ENCODE data around the gene PRR5. TPM values are rescaled to one million over a fixed set of nuclear protein-coding genes. Genes with fewer than 3 reads are reported as not detected.
A peak's percentile ranks its signal among the peaks of the same experiment; 100 is the strongest.
"Not testable (repeated sequence)": the region's sequence is repeated elsewhere in the genome, so short reads cannot be mapped to it uniquely, and the experiment has no call there.

Gene PRR5
- total RNA-seq, 1 donor from 2014 or later = 12.4 TPM

DNA sequence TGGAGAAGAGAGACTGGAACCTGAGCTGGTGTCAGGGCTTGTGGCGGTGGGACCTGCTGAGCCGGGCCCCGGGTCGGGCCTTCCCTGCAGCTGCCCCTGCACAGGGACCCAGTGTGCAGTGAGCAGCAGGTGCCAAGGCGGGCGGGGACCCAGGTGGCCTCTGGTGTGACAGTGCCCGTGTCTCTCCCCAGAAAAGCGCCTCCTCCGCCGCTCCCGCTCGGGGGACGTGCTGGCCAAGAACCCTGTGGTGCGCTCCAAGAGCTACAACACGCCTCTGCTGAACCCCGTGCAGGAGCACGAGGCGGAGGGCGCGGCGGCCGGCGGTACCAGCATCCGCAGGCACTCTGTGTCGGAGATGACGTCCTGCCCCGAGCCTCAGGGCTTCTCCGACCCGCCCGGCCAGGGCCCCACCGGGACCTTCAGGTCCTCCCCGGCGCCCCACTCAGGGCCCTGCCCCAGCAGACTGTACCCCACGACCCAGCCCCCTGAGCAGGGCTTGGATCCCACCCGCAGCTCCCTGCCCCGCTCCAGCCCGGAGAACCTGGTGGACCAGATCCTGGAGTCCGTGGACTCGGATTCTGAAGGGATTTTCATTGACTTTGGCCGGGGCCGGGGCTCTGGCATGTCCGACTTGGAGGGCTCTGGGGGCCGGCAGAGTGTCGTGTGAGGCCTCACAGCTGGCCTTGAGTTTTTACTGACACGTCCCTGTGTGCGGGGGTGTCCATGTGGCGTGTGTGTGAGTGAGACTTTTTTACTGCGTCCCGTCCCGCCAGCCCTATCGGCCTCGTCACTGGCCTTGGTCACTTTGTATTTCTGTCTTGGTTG, 34.8 kb downstream of the PRR5 start:
- DNase-seq = no peak

DNA sequence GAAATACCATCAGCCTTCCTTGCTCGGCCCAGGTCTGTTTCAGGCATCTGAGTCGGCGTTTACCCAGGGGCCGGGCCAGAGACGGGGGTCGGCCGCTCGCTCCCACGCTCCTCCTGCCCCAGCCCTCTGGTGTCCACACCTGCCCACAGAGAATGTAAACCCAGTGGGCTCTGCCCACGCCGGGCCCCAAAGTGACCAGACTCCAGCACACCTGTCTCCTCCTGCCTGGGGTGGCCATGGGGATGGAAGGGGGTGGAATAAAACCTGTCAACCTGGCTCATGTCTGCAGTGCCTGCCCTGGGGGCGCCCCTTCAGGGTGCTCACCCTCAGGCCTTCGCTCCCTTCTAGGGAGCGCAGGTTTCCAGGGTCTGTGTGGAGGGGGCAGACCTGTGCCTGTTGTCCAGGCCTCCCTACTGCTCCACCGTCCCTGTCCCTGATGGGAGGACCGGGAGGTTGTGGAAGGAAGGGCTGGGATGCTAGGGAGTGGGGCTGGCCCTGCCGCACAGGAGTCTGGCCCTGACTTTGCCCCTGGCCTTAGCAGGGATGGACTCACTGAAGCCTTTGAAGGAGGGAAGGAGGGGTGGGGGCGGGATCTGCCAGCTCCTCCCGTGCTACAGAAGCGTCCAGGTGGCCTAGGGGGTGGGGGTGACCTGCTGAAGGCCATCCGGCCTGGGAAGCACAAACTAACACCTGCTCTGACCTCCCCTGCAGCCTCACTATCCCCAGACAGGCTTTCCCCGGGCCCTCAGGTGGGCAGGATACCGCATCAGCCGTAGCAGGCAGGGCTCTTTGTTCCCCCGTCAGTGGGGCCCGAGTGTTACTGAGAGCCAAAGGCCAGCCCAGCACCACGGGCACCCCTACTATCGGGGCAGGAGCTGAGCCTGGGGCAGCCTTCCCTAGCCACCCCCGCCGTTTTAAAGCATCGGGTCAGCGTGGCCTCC, 35.7 kb downstream of the PRR5 start:
- DNase-seq = no peak

DNA sequence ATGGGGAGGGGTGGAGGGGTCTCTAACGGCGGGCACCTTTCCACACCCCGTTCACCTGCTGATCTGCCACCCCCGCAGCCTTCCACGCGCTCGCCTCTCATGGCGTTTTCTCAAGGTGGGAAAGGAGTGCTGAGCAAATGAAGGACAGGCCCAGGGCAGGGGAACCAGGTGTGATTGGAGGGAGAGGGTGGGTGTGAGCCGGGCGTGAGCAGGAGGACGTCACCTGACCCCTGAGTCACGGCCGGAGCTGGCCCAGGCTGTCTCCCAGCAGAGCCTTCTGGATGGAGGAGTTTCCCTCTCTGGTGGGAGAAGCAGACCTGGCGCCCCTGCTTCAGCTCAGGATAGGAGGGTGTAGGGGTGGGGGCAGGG, 36.3 kb downstream of the PRR5 start:
- DNase-seq = no peak

DNA sequence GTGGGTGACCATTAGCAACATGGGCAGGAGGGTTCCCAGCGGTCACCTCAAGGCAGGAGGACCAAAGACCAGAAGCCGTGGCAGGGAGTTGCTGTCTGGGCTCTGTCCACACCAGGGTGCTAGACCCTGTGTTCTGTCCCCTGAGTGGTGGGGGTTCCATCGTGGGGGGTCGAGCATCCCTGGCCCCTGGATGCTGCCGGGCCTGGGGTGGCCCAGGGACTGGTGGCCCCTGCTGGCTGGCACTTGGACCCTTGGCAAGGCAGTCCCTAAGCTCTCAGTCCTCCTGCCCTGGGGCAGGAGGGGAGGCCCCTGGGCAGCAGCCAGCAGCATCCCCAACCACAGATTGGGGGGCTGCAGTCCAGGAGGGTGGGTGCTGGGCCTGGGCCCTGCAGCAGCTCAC, 37.0 kb downstream of the PRR5 start:
- DNase-seq = no peak

DNA sequence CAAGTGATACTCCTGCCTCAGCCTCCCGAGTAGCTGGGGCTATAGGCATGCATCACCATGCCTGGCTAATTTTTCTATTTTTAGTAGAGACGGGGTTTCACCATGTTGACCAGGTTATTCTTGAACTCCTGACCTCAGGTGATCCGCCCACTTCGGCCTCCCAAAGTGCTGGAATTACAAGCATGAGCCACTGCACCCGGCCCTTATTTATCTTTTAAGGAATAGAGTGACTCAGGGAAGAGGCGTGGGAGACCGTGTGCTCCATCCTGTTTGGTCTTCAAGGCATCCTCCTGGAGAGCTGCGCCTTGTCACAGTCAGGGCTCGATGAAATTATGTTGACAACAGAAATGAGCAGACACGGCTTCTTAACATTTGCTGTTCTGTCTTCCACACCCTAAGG, 37.7 kb downstream of the PRR5 start:
- not testable (repeated sequence) for DNase-seq

DNA sequence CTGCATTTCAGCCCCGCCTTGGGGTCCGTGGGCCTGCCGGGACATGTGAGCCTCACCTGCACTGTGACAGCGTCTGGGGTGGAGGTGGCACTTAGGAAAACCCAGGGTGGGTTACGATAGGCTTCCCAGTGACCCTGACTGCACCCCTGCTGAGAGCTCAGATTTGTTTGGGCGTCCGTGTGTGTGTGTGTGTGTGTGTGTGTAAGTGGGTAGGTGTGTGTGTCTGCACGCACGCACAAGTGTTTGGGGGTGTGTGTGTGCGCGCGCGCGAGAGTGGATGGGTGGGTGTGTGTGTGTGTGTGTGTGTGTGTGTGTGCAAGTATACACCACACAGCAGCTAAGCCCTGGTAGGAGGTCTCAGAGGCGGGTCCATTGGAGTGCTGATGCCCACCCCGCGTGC, 38.3 kb downstream of the PRR5 start:
- DNase-seq = no peak

DNA sequence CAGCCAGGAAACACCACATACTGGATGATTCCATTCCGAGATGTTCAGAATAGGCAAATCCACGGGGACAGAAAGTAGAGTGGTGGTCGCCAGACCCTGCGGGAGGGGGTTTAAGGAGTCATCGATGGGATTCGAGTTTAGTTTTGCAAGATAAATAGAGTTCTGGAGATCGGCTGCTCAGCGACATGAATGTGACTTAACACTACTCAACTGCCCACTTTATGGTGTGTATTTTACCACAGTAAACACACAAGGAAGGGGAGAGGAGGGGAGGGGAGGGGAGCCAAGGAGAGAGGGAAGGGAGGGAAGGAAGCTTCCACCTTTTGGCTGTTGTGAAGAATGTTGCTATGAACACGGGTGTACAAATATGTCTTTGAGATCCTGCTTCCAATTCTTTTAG, 39.9 kb downstream of the PRR5 start:
- no peak for DNase-seq

DNA sequence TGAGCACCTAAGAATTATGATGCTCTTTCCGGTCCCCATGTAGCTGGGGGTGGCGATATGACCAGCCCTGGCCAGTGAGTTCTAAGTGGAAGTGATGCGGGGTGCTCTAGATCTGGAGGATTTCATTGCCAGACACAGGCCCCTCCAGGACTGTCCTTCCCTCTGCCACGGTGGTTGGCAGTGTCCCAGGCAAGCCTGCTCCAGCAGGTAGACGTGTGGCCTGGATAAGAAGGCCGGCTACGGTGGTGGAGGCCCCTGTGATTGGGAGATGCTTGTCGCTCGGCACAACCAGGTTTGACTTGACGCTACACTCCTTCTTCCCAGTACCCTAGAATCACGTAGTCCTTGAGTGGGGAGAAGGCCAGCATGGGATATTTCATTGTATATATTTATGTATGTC, 41.2 kb downstream of the PRR5 start:
- no peak for DNase-seq

DNA sequence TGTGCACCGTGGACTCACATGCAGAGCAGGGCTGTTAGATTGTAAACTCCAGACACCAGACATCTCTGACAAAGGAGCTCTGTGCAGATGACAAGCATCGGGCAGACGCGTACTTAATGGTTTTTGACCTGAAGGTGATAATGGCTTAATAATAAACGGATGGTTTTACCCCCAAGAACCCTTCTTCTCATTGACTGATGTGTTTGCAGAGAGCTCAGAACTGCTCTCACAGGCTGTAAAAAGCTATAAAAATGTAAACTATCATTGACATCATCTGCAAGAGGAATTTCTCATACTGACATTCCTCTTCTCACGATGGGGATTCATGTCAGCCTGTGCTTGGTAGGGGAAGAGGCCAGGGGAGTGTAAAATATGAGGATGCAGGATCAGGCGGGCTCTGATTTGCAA, 41.8 kb downstream of the PRR5 start:
- DNase-seq = no peak

DNA sequence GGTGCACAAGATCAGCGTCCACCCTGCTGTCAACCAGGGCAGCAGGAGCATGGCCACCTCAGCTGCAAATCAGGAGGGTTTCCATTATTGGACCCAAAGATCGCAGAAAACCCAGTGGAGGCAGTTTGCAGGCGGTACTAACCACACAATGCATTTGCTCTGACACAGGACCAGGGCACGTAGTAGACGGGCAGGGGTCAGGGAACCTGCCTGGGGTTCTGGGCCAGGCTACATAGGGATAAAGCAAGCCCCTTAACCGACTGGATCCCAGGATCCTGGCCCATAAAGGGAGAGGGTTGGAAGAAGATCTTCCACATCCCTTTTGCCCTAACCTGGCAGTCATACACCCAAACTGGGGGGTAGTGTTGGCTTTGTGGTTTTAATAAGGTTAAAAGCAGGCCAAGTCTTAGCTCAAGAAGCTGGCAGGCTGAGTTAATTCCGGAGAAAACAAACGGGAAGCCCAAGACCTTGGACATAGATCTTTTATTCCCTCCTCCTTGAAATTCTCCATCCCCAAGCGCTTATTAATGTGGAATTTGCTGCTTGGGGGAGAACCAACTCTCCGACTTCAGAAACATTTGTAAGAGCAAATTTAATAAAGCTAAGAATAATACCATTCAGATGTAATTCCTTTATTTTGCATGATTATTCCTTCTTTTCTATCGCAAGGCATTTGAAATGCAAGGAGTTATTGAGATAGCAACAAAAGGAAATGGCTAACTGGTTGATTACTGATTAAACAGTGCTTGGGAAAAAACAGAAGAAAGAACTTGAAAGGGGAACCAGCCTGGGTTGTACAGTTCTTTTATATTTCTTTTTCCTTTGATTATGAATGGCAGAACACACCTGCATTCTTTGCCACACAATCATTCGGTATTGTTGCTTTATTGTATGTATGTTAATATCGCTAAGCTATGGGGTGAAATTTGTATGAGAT, 44.1 kb downstream of the PRR5 start:
- DNase-seq = no peak

DNA sequence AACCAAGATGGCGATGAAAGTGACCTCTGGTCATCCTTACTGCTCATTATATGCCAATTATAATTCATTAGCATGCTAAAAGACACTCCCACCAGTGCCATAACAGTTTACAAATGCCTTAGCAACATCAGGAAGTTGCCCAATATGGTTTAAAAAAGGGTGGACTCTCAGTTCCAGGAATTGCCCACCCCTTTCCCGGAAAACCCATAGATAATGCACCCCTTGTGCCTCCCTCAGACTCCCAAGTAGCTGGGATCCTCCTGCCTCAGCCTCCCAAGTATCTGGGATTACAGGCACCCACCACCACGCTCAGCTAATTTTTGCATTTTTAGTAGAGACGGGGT, 45.8 kb downstream of the PRR5 start:
- not testable (repeated sequence) for DNase-seq

DNA sequence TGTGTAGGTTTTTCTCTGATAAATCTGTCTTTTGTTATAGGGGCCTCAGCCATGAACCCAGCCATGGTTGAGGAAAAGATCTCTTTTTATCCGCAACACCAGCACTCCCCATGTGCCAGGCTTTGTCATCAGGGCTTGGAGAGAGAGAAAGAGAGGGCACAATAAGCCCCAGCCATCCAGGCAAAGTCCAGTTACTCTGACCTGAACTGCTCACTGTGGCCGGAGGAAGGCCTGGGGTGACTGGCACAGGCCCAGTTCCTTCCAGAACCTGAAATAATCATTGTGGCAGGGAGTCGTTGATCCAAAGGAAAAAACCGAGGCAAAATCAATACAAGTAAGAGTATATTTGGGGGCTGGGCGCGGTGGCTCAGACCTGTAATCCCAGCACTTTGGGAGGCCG, 46.5 kb downstream of the PRR5 start:
- DNase-seq = no peak

DNA sequence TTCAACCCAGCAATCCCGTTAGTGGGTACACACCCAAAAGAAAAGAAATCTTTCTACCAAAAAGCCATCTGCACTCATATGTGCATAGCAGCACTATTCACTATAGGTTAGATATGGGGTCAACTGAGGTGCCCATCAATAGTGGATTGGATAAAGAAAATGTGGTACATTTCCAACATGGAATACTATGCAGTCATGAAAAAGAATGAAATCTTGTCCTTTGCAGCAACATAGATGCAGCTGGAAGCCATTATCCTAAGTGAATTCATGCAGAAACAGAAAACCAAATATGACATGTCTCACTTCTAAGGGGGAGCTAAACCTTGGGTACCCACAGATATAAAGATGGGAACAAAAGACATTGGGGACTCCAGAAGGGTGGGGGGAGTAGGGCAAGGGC, 48.5 kb downstream of the PRR5 start:
- DNase-seq = no peak

DNA sequence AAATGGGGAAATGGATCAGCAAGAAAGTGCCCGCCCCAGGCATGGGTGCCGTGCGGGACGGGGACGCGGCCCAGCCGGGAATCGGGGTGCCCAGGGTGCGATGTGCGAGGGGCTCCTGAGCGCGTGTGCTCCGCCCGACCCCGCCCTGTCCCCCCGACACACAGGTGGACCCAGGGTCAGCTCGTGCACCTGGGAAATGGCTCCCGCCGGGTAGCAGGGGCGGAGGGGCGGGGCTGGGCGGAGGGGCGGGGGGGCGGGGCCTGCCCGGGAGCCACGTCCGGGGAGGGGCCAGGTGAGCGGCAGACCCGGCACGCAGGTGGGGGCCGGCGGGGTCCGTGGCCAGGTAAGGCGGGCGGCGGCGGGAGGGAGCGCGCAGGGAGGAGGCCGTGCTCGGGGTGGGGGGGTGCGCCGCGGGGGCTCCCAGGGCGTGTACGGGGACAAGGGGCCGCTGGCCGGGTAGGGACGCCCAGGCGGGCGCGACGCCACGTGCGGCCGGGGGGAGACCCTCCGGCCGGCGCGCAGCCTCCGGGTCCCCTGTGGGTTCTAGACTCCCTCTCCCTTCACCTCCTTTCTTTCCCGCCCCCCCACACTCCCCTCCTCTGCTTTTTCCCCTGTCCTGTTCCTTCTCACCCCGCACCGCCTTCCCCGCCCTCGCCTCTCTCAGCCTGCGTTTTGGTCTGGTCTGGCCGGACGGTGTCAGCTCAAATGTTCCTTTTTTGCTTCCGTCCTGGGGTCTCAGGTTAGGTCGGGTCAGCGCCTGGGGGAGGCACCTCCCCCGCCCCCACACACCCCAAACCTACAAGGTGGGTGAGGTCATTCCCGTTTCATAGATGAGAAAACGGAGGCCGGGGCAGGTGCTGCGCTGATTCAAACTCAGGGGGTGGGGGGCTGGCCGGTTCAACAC, 50.5 kb downstream of the PRR5 start, which contains the start of gene ARHGAP8:
ARHGAP8 (plus strand) TSS at position 291 of the 904 bp plus-strand sequence. CDS start 33,953 bp downstream, outside the sequence.
- no peak for DNase-seq

DNA sequence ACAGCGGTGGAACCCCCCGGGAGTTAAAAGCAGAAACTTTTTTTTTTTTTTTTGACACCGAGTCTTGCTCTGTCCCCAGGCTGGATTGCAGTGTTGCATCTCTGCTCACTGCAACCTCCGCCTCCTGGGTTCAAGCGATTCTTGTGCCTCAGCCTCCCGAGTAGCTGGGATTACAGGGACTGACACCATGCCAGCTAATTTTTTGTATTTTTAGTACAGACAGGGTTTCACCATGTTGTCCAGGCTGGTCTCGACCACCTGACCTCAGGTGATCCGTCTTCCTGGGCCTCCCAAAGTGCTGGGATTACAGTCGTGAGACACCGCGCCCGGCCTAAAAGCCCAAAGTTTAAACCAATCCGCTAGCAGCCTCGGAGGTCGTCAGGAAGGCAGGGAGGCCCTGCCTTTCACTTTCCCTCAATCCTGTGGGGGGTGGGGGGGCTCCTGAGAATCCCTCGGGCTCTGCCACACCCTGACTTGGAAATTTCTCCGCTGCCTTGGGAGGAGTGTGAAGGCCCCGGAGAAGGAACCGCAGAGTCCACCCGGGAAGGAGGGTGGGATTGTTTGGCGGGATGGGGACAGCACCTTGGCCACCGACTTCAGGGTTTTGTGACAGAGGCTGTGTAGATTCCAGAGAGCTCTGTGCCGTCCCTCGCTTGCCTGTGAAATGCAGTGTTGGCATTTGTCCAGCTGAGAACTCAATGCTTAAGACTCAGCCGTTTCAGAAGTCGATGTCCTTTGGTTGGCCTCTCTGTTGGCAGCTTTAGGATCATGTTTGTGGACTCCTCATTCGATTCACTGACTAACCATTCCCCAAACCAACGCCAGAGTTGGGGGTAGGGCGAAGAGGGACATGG, 51.4 kb downstream of the PRR5 start:
- peak; percentile 20 for DNase-seq

DNA sequence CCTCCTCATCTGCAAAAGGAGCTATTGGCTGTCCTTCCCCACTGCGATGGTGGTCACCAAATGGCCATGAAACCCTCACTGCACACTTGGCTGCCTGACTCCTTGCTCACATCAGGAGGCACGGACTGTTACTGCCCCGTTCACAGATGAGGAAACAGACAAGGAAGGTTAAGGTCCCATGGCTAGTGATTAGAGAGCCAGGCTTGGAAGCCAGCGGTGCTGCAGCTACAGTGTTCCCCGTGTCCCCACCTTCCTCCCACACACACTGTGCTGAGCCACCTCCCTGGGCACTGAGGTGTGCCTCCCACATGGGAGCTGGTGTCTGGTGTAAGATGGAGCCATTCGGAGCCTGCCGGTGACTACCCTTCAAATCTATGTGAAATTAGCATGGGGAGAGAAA, 53.0 kb downstream of the PRR5 start:
- no peak for DNase-seq

DNA sequence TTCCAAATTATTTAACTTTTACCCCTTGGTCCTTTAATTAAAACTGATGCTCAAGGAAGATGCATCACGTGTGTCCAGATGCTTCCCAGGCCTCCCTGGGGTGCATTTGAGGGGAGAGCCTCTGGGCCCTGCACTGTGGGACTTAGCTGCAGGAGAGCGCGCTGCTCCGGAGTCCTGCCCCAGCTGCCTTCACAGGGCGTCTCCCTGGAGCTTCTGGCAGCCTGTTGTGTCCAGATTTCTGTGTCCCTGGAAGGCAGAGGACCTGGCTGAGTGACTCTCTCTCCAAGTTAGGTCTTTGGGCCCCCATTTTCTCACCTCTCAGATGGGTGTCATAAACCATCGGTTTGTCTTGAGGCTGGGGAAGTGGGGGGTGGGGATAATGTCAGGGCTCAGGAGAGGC, 53.4 kb downstream of the PRR5 start:
- no peak for DNase-seq

DNA sequence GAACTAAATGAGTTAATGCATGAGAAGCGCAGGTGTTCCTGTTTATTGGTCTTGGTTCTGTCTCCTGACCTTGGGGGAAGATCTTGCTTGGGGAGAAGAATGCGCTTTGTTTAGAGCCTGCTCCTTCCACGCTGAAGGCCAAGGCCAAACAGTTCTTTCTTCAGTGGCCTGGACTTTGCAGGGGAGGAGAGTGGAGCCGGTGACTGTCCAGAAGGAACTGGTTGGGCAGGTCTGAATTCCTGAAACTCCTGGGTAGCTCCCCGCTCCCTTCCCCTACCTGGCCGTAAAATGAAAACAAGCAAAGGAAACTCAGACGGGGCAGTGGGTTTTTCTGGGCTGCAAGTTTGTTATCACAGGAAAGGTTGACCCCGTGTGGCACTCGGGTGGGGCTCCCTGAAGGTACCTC, 54.0 kb downstream of the PRR5 start:
- DNase-seq = no peak

DNA sequence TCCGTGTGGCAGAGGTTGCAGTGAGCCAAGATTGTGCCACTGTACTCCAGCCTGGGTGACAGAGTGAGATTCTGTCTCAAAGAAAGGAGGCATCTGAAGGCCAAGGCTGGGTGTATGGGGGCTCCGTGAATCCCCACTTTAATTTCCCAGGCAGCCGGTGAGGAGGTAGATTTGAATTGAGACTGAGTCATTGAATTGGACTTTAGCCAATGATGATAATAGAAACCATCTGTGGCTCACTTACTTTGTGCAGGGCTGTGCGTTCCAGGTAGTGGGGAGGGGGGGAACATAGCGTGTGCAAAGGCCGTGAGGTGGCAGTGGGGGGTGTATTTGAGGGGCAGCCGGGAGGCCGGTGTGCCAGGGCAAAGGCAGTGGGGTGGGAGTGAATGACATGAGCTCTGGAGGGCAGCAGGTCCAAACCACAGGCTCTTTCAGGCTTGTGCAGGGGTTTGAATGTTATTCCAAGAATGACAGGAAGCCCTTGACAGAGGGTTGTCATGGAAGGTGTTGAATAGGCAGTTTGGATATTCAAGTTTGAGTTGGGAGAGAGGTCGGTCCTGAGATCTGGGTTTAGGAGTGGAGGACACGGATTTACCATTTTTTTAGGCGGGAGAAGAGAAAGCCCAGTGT, 56.5 kb downstream of the PRR5 start:
- DNase-seq = no peak

DNA sequence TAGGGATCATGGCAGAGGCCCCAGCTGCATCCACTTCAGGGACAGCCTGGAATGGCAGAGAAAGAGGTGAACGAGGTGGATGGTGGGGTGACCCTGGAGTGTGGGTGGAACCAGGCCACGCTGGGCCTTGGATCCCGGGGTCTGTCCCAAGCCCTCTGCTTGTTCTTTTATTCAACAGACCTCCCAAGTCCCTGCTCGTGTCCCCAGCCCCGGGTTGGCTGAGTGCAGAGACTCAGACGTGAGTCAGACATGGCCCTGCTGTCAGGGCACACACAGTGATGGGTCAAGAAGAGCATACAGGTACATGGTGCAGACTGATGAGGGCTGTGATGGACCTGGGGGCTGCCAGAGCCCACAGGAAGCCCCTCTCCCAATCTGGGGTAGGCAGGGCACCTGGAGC, 57.0 kb downstream of the PRR5 start:
- no peak for DNase-seq
